IPS-18c (cell line): Measurements from ENCODE around the gene NFATC1.

ENCODE experiments used
- H3K4me3 ChIP-seq: 2 replicates; pipeline ENCODE4 v1.7.0; 2013; ENCODE audit warnings: low read depth, mild to moderate bottlenecking, low read length, moderate library complexity; ENCODE audit not compliant: insufficient read depth
- H3K9me3 ChIP-seq: one replicate; pipeline ENCODE4 v1.6.1; 2013; ENCODE audit warnings: mild to moderate bottlenecking, low read length, moderate library complexity; ENCODE audit not compliant: control insufficient read depth, insufficient read depth

The NFATC1 gene

DNA sequence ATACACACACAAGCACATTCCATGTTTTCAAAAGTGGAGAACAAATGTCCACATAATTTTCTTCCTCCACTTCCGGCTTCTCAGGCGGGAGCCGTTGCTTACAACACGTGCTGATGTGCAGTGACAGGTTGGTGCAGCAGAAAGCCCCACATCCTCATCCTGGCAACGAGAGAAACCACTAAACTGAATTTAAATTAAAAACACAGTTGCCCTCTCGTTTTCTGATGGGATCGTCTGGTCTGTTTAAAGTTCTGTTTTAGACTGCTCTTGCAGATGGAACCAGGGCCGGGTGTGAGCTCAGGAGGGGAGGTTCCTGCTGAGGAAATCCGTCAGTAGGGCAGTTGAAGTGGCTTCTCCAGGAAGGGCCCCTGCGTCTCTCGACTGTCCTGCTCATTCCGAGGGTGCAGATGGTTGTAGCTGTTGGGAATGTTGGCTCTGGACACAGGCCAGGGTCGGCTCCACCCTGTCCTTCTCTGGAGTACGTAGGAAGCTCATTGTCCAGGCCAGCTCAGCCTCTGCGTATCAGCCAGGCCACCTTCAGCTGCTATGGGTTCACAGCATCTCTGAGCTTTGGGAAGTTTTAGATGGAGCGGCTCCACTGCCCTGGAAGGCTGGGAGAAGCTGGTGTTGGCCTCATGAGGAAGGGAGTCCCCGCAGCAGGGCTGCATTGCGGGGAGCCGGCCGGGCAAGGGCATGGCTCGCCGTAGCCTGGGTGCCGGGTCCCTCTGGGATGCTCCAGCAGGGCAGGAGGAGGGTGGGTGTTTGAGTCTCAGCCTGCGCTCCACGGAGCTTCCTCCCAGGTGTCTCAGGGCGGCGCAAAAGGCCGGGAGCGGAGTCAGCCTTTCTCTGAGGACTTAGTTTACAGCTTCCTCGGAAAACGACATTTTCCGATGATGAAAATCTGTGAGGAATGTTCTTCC, 58.3 kb downstream of the NFATC1 start:
- no peak overlapping the region for H3K4me3 ChIP-seq
- H3K9me3 ChIP-seq = no peaks in the 10 kb centered on the region

DNA sequence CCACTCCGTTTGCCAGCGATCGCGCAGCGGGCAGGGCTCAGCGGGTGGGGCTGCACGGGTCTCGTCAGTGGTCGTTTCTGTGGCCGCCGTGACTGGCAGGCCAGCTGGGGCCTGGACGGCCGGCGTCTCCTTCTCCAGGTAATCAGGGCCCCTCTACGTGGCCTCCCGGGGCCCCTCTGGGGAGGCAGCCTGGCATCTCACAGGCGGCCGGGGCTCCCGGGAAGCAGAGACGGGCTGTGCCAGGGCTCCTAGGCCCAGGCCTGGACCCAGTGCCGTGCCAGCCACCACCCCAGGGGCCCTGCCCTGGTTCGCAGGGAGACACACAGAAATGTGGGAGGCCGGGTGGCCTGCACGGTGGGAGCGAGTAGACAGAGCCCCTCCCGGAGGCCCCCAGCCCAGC, 59.5 kb downstream of the NFATC1 start:
- Histone ChIP-seq H3K9me3 (no peaks in the 10 kb centered on the region), H3K4me3 (no peak overlapping the region)

DNA sequence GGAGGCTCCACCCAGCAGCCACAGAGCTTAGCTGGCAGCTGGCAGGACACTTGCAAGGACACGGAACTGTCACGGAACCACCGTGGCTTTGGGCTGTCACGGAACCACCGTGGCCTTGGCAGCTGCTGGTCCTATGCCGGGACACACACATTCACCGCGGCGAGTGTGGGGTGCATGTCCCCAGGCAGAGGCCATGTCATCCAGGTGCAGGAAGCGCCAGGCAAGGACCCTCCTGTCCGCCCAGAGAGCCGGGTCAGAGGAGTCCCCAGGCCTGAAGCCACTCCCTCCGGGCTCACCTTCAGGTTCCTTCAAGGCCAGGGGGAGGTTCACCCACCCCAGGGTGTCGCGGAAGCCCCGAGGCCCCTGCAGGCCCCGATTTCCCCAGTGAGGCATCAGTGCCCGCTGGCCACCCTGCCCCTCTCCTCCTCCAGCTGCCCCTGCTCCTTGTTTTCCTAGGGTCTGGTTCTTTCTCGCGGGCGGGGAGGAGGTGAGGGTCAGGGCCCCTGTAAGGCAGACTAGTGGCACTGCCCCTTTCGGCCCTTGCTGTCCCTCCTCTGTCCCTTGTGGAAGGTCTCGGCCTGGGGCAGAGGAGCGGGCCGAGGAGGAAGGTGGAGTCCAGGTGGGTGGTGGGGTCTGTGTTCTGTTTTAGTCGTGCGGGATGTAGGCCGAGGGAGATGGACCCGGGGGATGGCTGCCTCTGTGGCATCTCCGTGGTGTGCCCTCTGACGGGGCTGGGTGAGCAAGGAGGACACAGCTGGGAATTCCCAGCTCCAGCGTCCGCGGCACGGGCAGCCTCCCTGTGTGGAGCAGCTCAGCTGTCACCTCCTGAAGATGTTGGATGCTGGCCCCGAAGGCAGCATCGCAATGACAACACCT, 60.6 kb downstream of the NFATC1 start:
- no peak overlapping the region for H3K4me3 ChIP-seq

DNA sequence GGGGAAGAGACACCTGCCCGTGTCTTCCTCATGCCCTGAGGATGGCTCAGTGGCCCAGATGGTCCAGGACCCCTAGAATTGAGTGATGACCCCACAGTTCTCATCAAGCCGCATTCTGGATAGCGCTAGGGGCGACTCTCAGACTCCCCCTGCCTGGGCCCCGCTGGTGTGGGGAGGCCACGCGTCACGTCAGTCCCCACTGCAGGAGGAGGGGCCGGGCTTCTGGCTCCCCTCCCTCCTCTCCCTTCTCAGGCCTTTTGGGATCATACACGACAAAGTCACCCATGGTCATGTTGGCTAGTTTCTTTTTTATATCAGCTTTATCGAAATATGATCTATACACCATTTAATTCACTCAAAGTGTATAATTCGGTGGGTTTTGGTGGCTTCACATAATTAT, 61.5 kb downstream of the NFATC1 start:
- no peak overlapping the region for H3K4me3 ChIP-seq
- H3K9me3 ChIP-seq = no peaks in the 10 kb centered on the region

More for the DNA sequence above, 60.6 kb downstream of the NFATC1 start:
- no peaks in the 10 kb centered on the region for H3K9me3 ChIP-seq

DNA sequence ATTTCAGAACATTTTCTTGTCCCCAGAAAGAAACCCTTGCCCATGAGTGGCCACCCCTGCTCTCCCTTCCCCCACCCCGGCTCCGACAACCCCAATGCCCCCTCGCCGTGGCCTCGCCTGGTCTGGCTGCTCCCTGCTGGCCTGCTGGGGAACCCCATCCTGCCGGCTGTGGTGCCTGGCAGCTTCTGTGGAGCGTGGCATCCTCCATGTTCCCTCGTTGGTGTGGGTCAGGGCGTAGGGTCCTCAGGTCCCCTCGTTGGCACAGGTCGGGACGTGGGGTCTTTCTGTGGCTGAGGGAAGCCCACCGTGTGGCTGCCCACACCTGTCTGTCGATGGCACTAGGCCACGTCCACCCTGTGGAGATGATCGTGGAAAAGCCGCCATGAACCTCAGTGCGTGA, 61.9 kb downstream of the NFATC1 start:
- Histone ChIP-seq H3K9me3 (no peaks in the 10 kb centered on the region), H3K4me3 (no peak overlapping the region)

DNA sequence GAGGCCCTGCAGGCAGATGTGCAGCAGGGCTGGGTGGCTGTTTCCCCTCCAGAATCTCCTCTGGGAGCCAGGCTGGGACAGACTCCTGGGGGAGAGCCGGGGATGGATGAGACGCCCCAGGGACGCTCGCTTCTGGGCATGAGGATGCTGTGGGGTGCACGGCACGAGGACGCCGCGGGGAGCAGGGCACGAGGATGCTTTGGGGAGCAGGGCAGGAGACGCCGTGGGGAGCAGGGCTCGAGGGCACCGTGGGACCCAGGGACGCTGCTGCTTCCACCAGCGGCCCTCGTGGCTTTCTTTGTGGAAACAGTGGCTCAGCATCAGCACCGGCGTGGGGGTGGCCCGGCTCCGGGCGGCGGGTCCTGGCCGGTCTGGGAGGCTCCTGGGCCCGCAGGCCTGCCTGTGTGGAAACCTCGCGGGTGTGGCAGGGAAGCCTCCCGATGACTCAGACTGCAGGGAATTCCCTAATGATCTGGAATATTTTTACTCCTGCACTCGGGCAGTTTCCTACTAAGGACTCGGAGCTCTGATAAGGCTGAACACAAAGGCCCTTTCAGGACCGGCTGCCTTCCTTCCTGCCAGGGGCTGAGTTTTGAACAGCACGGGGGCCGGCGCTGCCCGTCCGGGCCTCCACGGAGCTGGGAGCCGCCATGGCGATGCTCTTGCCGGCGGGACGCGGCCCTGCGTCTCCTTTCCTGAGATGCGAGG, 62.6 kb downstream of the NFATC1 start:
- no peak overlapping the region for H3K4me3 ChIP-seq

DNA sequence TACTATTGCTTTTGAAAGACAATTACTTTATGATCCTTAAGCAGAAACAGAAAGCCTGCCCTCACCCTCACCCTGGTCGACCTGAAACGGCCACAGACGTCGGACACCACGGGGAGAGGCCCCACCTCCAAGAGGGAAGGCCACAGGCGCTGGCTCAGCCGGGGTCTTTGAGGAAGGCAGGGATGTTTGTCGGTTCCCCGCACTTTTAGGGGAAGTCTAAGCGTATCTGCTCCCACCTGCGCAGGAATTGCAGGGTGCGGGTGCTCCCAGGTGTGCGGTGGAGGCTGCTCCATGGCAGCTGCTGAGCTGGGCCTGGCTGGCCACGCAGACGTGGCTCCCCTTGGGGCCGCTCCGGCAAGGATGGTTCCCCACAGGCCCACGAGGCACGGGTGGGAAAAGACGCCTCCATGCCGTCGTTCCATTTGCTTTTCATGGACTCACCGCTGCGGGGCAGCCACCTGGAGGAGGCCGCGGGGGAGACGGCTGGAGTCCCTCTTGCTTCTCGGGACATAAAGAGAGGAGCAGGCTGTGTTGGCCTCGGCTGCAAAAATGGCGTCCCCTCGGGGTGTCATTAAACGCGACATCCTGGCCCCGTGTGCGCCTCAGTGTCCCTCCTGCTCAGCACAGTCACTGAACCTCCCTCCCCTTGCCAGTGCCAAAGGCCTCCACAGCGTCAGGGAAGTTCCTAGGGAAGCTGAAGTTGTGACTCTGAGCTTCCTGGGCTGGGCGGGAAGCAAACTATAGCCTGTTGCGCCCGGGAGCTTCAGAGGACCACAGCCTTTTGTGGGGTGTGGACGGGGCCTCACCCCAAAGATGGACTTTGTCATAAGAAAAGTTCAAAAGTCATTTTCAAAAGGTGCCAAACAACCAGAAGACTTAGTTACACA, 63.4 kb downstream of the NFATC1 start:
- no peak overlapping the region for H3K4me3 ChIP-seq
- H3K9me3 ChIP-seq = no peaks in the 10 kb centered on the region

More for the DNA sequence above, 62.6 kb downstream of the NFATC1 start:
- no peaks in the 10 kb centered on the region for H3K9me3 ChIP-seq

DNA sequence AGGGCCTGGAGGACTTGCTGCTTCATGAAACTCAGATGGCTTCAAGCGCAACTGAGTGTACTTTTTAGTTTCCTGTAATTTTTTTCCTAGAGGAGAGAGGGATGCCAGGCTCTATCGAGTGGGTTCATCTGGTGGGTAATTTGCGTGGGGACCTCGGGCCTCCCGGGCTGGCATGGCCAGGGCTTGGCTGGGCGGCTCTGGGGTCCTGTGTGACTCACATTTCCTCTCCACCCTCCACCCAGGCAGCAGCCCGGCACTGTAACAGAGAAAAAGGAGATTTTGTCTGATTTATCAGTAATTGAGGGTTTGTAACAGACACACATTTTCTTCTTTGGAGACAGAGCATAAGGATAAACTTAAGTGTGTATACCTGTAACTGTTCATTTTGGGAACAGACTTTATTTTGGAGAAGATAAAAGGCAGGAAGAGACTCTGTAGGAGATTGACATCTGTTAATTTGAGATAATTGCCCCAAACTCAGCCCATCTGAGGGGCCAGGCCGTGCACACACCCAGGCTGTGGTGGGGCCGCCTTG, 64.3 kb downstream of the NFATC1 start:
- Histone ChIP-seq H3K4me3 (no peak overlapping the region), H3K9me3 (no peaks in the 10 kb centered on the region)

DNA sequence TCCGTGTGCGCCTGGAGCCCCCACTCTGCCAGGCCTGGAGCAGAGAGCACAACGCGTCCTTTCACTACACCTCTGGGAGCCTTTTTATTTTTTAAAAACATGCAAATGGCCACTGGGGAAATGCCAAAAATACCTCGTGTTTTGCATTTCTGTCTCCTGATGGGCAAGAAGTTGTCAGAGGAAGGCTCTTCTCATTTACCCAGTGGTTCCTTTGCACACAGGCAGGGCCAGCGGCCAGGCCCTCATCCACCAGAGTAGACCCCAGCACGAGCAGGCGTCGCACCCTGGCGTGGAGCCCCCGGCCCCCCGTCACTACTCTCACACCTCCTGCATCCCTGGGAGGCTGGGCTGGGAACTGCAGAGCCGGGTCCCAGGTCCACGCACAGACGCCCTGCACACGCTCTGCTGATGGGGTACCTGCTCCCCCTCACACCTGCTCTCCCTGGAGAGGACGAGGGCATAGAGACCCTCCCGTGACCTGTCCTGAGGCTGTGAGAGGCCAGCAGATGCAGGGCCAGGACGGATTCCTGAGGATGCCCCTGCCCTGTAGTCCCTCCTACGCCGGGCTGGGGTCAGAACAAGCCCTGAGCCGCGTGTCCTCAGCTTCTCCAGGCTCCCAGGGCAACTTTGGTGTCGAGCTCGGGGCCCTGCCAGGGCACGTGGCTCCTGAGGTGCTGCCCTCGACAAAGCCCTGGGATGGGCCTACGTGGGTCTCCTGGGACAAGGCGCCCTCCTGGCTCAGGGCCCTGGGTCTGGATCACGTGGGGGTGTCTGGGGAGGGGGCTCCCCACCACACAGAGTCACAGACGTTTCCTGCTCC, 65.0 kb downstream of the NFATC1 start:
- H3K4me3 ChIP-seq = no peak overlapping the region
- no peaks in the 10 kb centered on the region for H3K9me3 ChIP-seq

DNA sequence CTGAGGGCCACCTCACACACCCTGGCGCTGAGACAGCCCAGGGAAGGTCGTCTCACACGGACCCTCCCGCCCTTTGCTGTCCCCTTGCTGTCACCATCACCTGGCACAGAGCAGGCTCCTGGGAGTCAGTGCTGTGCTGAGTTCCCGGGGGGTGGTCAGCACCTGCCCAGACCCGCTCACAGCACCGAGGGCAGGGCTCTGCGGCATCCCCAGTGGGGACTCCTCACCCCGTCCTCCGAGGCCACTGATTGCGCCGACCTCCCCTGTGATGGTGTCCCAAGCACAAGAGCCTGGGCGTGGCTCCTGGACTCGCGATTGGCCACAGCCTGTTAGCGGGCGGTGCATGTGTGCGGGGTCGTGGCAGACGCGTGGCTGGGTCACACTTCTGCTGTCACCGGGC, 65.9 kb downstream of the NFATC1 start:
- H3K9me3 ChIP-seq = no peaks in the 10 kb centered on the region
- no peak overlapping the region for H3K4me3 ChIP-seq

DNA sequence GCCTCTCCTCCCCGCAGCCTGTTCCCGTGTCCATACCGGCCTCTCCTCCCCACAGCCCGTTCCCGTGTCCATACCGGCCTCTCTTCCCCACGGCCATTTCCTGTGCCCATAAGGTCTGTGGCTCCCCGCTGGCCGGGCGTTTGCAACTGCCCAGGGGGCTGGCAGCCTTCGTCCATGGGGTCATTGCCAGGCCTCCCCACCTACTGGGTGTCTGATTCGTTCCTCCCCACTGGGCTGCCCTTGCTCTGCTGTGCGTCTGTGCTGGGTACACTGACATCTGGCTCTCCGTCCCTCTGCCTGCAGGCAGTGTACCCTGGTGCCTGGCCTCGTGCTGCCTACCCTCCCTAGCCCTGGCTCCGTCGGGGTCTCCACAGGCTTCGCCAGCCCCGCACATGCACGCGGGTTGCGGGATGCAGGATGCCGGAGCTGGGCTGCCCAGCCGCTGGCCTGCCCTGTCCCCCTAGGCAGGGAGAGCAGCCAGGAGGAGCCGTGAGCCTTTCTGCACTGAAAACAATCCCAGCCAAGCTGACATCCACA, 67.8 kb downstream of the NFATC1 start:
- H3K9me3 ChIP-seq = no peaks in the 10 kb centered on the region
- H3K4me3 ChIP-seq = no peak overlapping the region

DNA sequence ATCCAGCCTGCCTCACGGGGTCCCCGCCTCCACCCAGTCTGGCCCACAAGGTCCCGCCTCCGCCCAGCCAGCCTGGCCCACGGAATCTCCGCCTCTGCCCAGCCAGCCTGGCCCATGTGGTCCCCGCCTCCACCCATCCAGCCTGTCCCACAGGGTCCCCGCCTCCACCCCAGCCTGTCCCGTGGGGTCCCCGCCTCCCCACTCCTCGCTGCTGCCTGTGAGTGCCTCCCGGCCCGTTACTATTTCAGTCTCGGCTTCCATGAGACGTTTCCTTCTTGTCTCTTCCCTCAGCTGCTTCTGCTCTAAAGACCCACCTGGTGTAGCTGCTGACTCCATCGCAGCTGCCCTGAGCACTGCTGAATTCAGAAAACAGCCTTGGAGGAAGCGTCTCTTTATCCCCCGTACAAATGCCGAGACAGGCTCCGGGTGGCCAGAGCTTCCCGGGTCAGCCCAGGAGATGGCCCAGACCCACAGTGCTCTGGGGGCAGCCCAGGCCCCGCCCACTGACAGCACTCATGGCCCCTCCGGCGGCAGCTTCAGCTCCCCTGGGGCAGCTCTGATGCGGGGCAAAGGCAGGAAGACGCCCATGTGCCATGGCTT, 69.8 kb downstream of the NFATC1 start:
- no peaks in the 10 kb centered on the region for H3K9me3 ChIP-seq
- no peak overlapping the region for H3K4me3 ChIP-seq

DNA sequence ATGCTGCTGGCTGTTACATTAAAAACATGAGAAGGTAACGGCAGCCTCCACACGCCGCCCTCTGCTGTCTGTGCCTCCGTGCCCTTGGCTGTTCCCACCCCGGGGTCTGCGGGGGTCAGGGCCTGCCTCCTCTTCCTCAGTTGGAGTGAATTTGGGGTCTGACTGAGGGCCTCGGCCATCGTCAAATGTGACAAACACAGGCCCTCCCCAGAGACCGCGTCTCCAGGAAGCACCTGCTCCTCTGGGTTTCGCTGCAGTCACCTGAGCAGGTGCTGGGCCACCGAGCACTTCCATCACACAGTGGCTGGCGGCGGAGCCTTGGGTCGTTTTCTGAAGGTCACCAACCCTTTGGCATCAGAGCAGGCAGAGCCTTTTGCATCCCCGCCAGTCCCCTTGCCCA, 70.9 kb downstream of the NFATC1 start:
- Histone ChIP-seq H3K4me3 (no peak overlapping the region), H3K9me3 (no peaks in the 10 kb centered on the region)

DNA sequence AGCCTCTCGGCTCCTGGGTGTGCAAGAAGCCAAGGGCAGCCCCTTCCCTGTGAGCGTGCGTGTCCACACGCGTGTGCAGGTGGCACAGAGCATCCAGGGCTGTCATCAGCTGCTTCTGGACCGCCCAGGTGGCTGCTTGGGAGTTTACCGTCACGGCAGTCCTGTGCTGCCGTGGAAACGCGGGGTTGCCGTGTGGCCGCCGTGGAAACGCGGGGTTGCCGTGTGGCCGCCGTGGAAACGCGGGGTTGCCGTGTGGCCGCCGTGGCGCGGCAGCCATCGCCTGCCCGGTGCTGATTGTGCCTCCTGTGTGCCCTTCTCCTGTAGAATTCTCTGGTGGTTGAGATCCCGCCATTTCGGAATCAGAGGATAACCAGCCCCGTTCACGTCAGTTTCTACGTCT, 71.4 kb downstream of the NFATC1 start:
- no peak overlapping the region for H3K4me3 ChIP-seq

DNA sequence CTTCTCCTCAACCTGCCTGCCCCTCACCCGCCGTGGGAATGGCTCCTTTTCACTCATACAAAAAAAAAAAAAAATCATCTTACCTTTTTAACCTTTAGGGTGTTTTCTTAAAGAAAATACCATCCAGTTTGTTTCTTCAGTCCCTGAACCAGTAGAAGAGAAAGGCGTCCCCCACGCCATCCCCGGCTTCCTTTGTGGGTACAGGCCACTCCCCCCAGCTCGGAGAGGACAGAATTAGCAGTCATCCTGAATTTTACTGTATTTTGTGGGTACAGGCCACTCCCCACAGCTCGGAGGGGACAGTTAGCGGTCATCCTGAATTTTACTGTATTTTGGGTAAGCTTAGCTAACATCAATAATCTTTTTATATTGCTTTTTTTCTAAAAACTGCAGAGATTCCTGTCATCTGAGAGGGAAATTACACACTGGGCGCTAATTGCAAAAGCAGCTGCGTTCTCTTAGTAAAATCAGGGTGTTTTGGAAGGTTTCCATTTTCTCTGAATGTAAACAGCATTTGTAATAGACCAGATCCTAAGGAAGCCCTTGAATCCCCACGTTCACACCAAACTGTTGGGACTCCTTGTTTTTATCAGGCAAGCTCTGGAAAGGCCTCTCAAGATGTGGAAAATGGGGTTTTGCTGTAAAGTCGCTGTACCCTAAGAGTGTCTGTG, 72.5 kb downstream of the NFATC1 start:
- no peaks in the 10 kb centered on the region for H3K9me3 ChIP-seq
- no peak overlapping the region for H3K4me3 ChIP-seq

More for the DNA sequence above, 71.4 kb downstream of the NFATC1 start:
- no peaks in the 10 kb centered on the region for H3K9me3 ChIP-seq
